GM12801 (cell line): ENCODE results near the gene CELA1.

ENCODE experiments used
- CTCF ChIP-seq: IDR thresholded peaks from one replicate; pipeline ENCODE4 v1.5.1; 2011; ENCODE audit warnings: control low read depth; ENCODE audit not compliant: insufficient read length; ENCODE audit errors: extremely low read depth

Gene CELA1

DNA sequence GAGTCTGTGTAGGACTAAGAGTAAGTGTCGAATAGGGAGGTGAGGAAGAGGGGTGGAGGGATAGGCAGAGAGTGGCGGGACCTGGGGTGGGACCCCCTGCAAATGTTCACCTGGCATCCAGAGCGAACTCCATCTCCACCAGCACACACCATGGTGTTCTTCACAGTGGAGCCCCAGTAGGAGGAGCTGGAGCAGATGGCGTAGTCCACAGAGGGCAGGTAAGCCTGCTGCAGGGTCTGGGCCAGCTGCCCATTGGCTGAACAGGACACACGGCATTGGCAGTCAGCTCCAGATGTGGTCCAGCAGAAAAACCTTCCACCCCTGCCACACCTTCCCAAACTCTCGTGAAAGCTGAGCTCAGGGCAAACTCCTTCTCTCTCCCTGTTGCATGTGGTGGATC is 6.7 kb downstream of the CELA1 start:
- TF ChIP-seq CTCF = no peak

- TF ChIP-seq CTCF = no peak
Observed at GRCh38 chr12:51335931-51336330, 10.5 kb downstream of the CELA1 start.

GRCh38 chr12:51334764-51335163 is 11.7 kb downstream of the CELA1 start:
- no peak for TF ChIP-seq CTCF

DNA sequence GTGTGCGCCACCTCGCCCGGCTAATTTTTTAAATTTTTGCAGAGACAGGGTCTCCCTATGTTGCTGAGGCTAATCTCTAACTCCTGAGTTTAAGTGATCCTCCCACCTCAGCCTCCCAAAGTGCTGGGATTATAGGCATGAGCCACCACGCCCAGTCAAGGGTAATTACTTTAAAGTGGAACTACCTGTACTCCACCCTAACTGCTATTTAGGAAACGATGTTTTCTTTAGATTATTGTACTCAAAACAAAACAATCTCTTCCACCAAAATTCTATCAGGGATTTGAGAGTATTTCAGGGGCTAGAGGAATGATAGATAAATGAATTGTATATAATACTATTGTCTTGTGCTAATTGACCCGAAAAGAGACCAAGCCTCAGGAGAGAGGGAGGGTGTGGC is 12.9 kb downstream of the CELA1 start:
- TF ChIP-seq CTCF = no peak

DNA sequence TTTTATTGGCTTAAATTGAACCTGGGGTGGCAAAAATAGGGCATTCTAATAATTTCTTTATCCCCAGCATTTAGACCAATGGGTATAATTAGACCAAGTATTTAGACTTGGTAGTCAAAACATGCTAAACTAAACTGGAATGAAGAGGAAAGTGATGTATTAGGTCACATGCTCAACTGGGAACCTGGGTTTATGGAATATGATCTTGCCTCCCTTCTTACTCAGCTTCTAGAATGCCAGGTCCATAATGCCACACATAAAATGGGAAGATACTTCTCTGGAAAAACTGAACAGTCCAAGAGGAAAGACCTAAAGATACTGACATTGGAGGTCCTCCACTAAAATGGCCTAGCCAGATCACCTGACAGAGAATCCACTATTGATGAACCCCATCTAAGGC is 16.3 kb downstream of the CELA1 start:
- TF ChIP-seq CTCF = no peak

- TF ChIP-seq CTCF = no peak
Observed at GRCh38 chr12:51329742-51330141, 16.7 kb downstream of the CELA1 start.

- no peak for TF ChIP-seq CTCF
Observed at GRCh38 chr12:51328587-51328986, 17.9 kb downstream of the CELA1 start.
